CD4-positive, alpha-beta memory T cell (primary cell): ENCODE data around the gene MYO1B. TPM values are rescaled to one million over a fixed set of nuclear protein-coding genes. Genes with fewer than 3 reads are reported as not detected.

ENCODE experiments used
- CTCF ChIA-PET: fragments of 350-600 bp; sonication (Branson Sonifier 250); formaldehyde crosslinking; loops from one replicate; lab custom pipeline; 2021; ENCODE audit warnings: inconsistent platforms; ENCODE audit not compliant: partially characterized antibody; lab: Charles Lee
- POLR2A ChIA-PET: fragments of 350-600 bp; sonication (Branson Sonifier 250); formaldehyde crosslinking; loops from one replicate; lab custom pipeline; 2021; ENCODE audit not compliant: partially characterized antibody; lab: Charles Lee
- DNase-seq, 5 donors: peaks; one replicate each; pipeline versions ENCODE4 v3.0.0 to v3.0.0-alpha.2; 2020 to 2022; ENCODE audit warnings: mixed read lengths in 1 of 5
- H3K27ac ChIP-seq: one replicate; pipeline ENCODE4 v1.7.0; 2013; ENCODE audit warnings: low read depth, low read length
- H3K27me3 ChIP-seq: 2 replicates; pipeline ENCODE4 v1.7.0; 2013; ENCODE audit warnings: mild to moderate bottlenecking, low read length, moderate library complexity; ENCODE audit not compliant: insufficient read depth
- H3K36me3 ChIP-seq: 2 replicates; pipeline ENCODE4 v1.7.0; 2013; ENCODE audit warnings: mild to moderate bottlenecking, low read length, moderate library complexity; ENCODE audit not compliant: insufficient read depth
- H3K4me1 ChIP-seq: 2 replicates; pipeline ENCODE4 v1.7.0; 2013; ENCODE audit warnings: mild to moderate bottlenecking, low read length, moderate library complexity; ENCODE audit not compliant: insufficient read depth
- H3K4me3 ChIP-seq, 2 donors: one replicate each; pipeline ENCODE4 v1.7.0; 2013; ENCODE audit warnings: low read length in 2 of 2, mild to moderate bottlenecking in 1 of 2
- H3K9me3 ChIP-seq, 2 donors: one replicate each; pipeline ENCODE4 v1.7.0; 2013; ENCODE audit warnings: low read length in 2 of 2, control low read depth in 1 of 2; ENCODE audit not compliant: control insufficient read depth in 1 of 2
- H3K27ac Mint-ChIP-seq, 7 donors: one replicate each; pipeline ENCODE4 v1.8.0; 2020 to 2021; ENCODE audit warnings: mixed read lengths in 7 of 7, mild to moderate bottlenecking in 6 of 7, inconsistent platforms in 3 of 7, moderate library complexity in 3 of 7
- H3K27me3 Mint-ChIP-seq, 2 donors: one replicate each; pipeline ENCODE4 v1.8.0; 2020 to 2021; ENCODE audit warnings: mixed read lengths in 2 of 2
- H3K36me3 Mint-ChIP-seq, 2 donors: one replicate each; pipeline ENCODE4 v1.8.0; 2020 to 2021; ENCODE audit warnings: mixed read lengths in 2 of 2, inconsistent platforms in 1 of 2, mild to moderate bottlenecking in 1 of 2
- H3K4me1 Mint-ChIP-seq, 4 donors: one replicate each; pipeline ENCODE4 v1.8.0; 2020 to 2021; ENCODE audit warnings: mixed read lengths in 4 of 4, mild to moderate bottlenecking in 1 of 4
- H3K4me3 Mint-ChIP-seq, 8 donors: one replicate each; pipeline ENCODE4 v1.8.0; 2020 to 2021; ENCODE audit warnings: mixed read lengths in 8 of 8, mild to moderate bottlenecking in 7 of 8, moderate library complexity in 6 of 8, inconsistent platforms in 3 of 8
- H3K9me3 Mint-ChIP-seq, 8 donors: one replicate each; pipeline ENCODE4 v1.8.0; 2020 to 2021; ENCODE audit warnings: mixed read lengths in 8 of 8, mild to moderate bottlenecking in 5 of 8, inconsistent platforms in 3 of 8, moderate library complexity in 1 of 8
- intact Hi-C: fragments of 100-400 bp; cut with micrococcal nuclease; formaldehyde crosslinking; loops from one replicate; pipeline ENCODE4 v1.15.1; 2023
- polyA plus RNA-seq, 2 donors: library from polyadenylated mRNA; unstranded; fragments of 300-500 nt; fragmentation: Illumina TruSeq; gene quantifications; one replicate each; pipeline ENCODE4 v1.2.3, GENCODE V29; 2021
- total RNA-seq, 2 experiments: library from RNA; stranded (reverse); gene quantifications; one replicate each; pipeline ENCODE4 v1.2.3, GENCODE V29; 2021

The MYO1B gene
- total and polyA plus RNA-seq, 4 experiments from 2014 or later, result 0.12 to 0.38 (median 0.17) TPM

DNA sequence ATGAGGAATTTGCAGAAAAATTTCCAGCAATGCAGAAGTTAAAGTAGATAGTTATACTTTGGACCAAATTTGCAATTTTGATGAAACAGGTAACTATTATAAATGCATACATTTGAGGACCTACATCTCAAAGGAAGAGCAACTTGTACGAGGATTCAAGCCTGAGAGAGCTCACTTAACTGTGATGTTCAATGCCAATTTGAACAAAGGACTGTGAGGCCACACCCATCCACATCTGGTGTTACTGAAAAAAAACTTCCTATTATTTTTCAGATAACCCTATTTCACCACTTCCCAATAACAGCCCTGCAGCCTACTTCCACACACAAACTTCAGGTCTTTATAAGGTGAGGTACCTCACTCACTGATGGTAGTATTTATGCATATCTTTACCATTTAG is 229.3 kb downstream of the MYO1B start:
- Histone ChIP-seq H3K4me1 (no peaks in the 10 kb centered on the region), H3K9me3 (no peaks in the 10 kb centered on the region), H3K27me3 (no peaks in the 10 kb centered on the region), H3K36me3 (no peaks in the 10 kb centered on the region), H3K27ac (no peak overlapping the region), H3K4me3 (no peak overlapping the region)
- peaks cover 0 to 2% of the 10 kb centered on the region in 2 donors for H3K27me3 Mint-ChIP-seq
- no peak overlapping the region for H3K27ac Mint-ChIP-seq
- H3K4me1 Mint-ChIP-seq, result no peaks in the 10 kb centered on the region
- POLR2A ChIA-PET, result no interaction called here
- CTCF ChIA-PET, result no interaction called here
- H3K36me3 Mint-ChIP-seq, result no peaks in the 10 kb centered on the region
- no peak overlapping the region for H3K4me3 Mint-ChIP-seq
- peaks cover 0 to 2% (median 0%) of the 10 kb centered on the region in 8 donors for H3K9me3 Mint-ChIP-seq
- intact Hi-C loops, result no loop called here
- DNase-seq, result no peak

Other genes with a start within 250 kb of the MYO1B start
- gene STAT1, start 231.2 kb upstream of the MYO1B start, total RNA-seq, result 100 to 1,000 TPM; 130 TPM
- gene STAT1, start 231.2 kb upstream of the MYO1B start, polyA plus RNA-seq, result 100 to 1,000 TPM; 221 to 230 TPM
- gene STAT4, start 94.4 kb upstream of the MYO1B start, total RNA-seq, result 100 to 1,000 TPM; 114 to 119 TPM
- gene STAT4, start 94.4 kb upstream of the MYO1B start, polyA plus RNA-seq, result 10 to 100 TPM; 69.7 to 76.6 TPM